ENCODE measurements around the gene BMP2K. TPM values are rescaled to one million over a fixed set of nuclear protein-coding genes. Genes with fewer than 3 reads are reported as not detected.

BMP2K gene
- total and polyA plus RNA-seq, 2 of the 8 experiments (the other 6 are each of a cell fraction or from before 2014, with no cell fraction given): 15.6 to 24.1 TPM

DNA sequence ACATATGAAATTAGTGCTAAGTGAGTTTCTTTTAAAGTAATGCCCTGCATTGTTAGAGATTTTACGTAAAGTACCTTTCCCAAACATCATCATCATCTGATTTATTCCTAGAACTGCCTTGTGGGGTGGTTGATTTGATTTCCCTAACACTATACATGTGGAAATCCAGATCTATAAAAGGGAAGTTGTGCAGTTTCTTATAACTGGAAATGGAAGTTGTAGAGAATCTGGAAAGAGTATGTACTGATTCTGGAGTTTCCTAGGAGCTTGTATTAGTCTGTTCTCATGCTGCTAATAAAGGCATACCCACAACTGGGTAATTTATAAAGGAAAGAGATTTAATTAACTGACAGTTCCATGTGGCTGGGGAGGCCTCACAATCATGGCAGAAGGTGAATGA is 47.9 kb downstream of the BMP2K start:
- no peak overlapping the region for H2AFZ ChIP-seq (ENCODE audit: low read length)
- no peaks in the 10 kb centered on the region for H3K23me2 ChIP-seq (ENCODE audit: low read depth, low read length)
- H3K9ac ChIP-seq (replicated peaks in 1 of 4; ENCODE audit: extremely low read depth in 1 of 4, low read depth in 3 of 4, low read length in 3 of 4): no peak overlapping the region
- no peak overlapping the region for H3K56ac ChIP-seq (replicated peaks; ENCODE audit: insufficient read length, low read depth, low read length)
- H2BK12ac ChIP-seq (ENCODE audit: low read depth, low read length): no peak overlapping the region
- no peak overlapping the region for H3K4ac ChIP-seq (replicated peaks; ENCODE audit: insufficient read length, low read depth, low read length)
- H3K27ac ChIP-seq (ENCODE audit: low read depth, low read length): no peak overlapping the region
- no peak overlapping the region for H4K8ac ChIP-seq (ENCODE audit: extremely low read depth, insufficient read depth, low read length)
- no peaks in the 10 kb centered on the region for H3K79me1 ChIP-seq (ENCODE audit: low read depth, low read length)
- H3K36me3 ChIP-seq (ENCODE audit: control insufficient read depth in 2 of 4, insufficient read depth in 4 of 4, low read length in 3 of 4): peaks cover 3 to 11% (median 10%) of the 10 kb centered on the region in 4 experiments; a peak in 6 of 8 replicates
- TF ChIP-seq JUN (IDR thresholded peaks at IDR 0.05; ENCODE audit: low read depth, low read length) (no peak), EP300 (IDR thresholded peaks at IDR 0.05; ENCODE audit: borderline replicate concordance in 1 of 2, low read depth in 2 of 2, low read length in 2 of 2) (no peak), KDM4A (IDR thresholded peaks at IDR 0.05; ENCODE audit: low read depth, low read length, severe bottlenecking) (no peak), MAX (IDR thresholded peaks at IDR 0.05) (no peak), SUZ12 (IDR thresholded peaks at IDR 0.05; ENCODE audit: low read length) (no peak), SIX5 (IDR thresholded peaks at IDR 0.05; ENCODE audit: low read depth, low read length) (no peak), GABPA (IDR thresholded peaks at IDR 0.05; ENCODE audit: borderline replicate concordance, insufficient read depth, low read length) (no peak)
- TF ChIP-seq, protein P1, sequence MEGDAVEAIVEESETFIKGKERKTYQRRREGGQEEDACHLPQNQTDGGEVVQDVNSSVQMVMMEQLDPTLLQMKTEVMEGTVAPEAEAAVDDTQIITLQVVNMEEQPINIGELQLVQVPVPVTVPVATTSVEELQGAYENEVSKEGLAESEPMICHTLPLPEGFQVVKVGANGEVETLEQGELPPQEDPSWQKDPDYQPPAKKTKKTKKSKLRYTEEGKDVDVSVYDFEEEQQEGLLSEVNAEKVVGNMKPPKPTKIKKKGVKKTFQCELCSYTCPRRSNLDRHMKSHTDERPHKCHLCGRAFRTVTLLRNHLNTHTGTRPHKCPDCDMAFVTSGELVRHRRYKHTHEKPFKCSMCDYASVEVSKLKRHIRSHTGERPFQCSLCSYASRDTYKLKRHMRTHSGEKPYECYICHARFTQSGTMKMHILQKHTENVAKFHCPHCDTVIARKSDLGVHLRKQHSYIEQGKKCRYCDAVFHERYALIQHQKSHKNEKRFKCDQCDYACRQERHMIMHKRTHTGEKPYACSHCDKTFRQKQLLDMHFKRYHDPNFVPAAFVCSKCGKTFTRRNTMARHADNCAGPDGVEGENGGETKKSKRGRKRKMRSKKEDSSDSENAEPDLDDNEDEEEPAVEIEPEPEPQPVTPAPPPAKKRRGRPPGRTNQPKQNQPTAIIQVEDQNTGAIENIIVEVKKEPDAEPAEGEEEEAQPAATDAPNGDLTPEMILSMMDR (IDR thresholded peaks at IDR 0.05; ENCODE audit: control extremely low read depth in 1 of 3, insufficient read depth in 1 of 3, low read depth in 1 of 3, low read length in 3 of 3): no peak
- no peak overlapping the region for H2AK5ac ChIP-seq (ENCODE audit: low read depth, low read length)
- no peak overlapping the region for H4K5ac ChIP-seq (ENCODE audit: insufficient read length, low read depth, low read length)
- H3K4me3 ChIP-seq (ENCODE audit: extremely low read depth in 1 of 4, insufficient read depth in 2 of 4, low read depth in 3 of 4, low read length in 4 of 4): no peak overlapping the region
- H3K4me1 ChIP-seq (replicated peaks in 1 of 4; ENCODE audit: control insufficient read depth in 3 of 4, insufficient read depth in 4 of 4, low read length in 3 of 4): no peaks in the 10 kb centered on the region
- H4K20me1 ChIP-seq (replicated peaks in 1 of 2; ENCODE audit: control insufficient read depth in 1 of 2, insufficient read depth in 2 of 2, low read length in 2 of 2): no peaks in the 10 kb centered on the region
- H2BK120ac ChIP-seq (replicated peaks; ENCODE audit: low read depth, low read length): no peak overlapping the region
- WGBS, 2 experiments (ENCODE audit: extremely low coverage in 1 of 2, insufficient coverage in 1 of 2, insufficient read length in 1 of 2, insufficient replicate concordance in 2 of 2, low coverage in 1 of 2, low lambda C conversion rate in 2 of 2, missing lambda C conversion rate in 1 of 2): 95% methylated on average over 1 of the region's 1 CpG; no CpG with 5 or more reads in 1 of the 2 experiments
- H3K79me2 ChIP-seq (ENCODE audit: control insufficient read depth in 1 of 2, insufficient read depth in 2 of 2, low read length in 2 of 2): peaks cover 0 to 16% of the 10 kb centered on the region in 2 experiments; a peak in 2 of 4 replicates
- no peak overlapping the region for H3K18ac ChIP-seq (ENCODE audit: extremely low read depth, low read length)
- ChIA-PET POLR2A (ENCODE audit: partially characterized antibody) (no interaction called here), CTCF (ENCODE audit: partially characterized antibody) (interaction anchor here (0.8 kb wide), 1 partner anchor 201 kb away, joined by 3 read pairs; no protein-coding TSS in a partner anchor)
- H2BK5ac ChIP-seq (ENCODE audit: low read depth, low read length): no peak overlapping the region
- H3K23ac ChIP-seq (ENCODE audit: insufficient read length): no peak overlapping the region
- no peak overlapping the region for H4K91ac ChIP-seq (replicated peaks; ENCODE audit: insufficient read length, low read length)
- no peaks in the 10 kb centered on the region for H3K27me3 ChIP-seq (replicated peaks in 1 of 4; ENCODE audit: control insufficient read depth in 3 of 4, extremely low read depth in 1 of 4, insufficient read depth in 3 of 4, low read length in 3 of 4)
- no peak overlapping the region for H2BK20ac ChIP-seq (ENCODE audit: low read length)
- H3K14ac ChIP-seq (ENCODE audit: insufficient read length): no peak overlapping the region
- no peak overlapping the region for H3K4me2 ChIP-seq (ENCODE audit: insufficient read depth in 1 of 2, low read depth in 2 of 2, low read length in 2 of 2)
- no peaks in the 10 kb centered on the region for H3K9me3 ChIP-seq (ENCODE audit: insufficient read depth in 2 of 2, low read depth in 1 of 2, low read length in 1 of 2)
- no peak for FAIRE-seq
- H2BK15ac ChIP-seq (ENCODE audit: low read length): no peak overlapping the region
- no peak for DNase-seq (ENCODE audit: low read depth in 1 of 2, low spot score in 2 of 2)
